ENCODE data around the gene USP36.
"Not testable (repeated sequence)": the region's sequence is repeated elsewhere in the genome, so short reads cannot be mapped to it uniquely, and the experiment has no call there.

- not testable (repeated sequence) for TF ChIP-seq CTCF (IDR thresholded peaks at IDR 0.05; ENCODE audit: low read depth, low read length); EZH2phosphoT487 (IDR thresholded peaks at IDR 0.05; ENCODE audit: low read depth)
Measured at GRCh38 chr17:78779286-78779651, 61.3 kb downstream of the USP36 start.
